Measurements from ENCODE around the gene AMY1B.
"Not testable (repeated sequence)": the region's sequence is repeated elsewhere in the genome, so short reads cannot be mapped to it uniquely, and the experiment has no call there.

AMY1B gene

GRCh38 chr1:103696110-103696509, at the start of gene AMY1B:
AMY1B (minus strand) TSS chr1:103696210; CDS start chr1:103695639, 571 bp downstream.
- DNase-seq: not testable (repeated sequence)

- DNase-seq: not testable (repeated sequence)
Measured at GRCh38 chr1:103745040-103745439, 49.0 kb upstream of the AMY1B start.

GRCh38 chr1:103744449-103744848, 48.4 kb upstream of the AMY1B start:
- not testable (repeated sequence) for DNase-seq

GRCh38 chr1:103738031-103738430, 42.0 kb upstream of the AMY1B start:
- not testable (repeated sequence) for DNase-seq

- DNase-seq: not testable (repeated sequence)
Measured at GRCh38 chr1:103735334-103735733, 39.3 kb upstream of the AMY1B start.

GRCh38 chr1:103721473-103721872, 25.5 kb upstream of the AMY1B start:
- not testable (repeated sequence) for DNase-seq

GRCh38 chr1:103717404-103717803, 21.4 kb upstream of the AMY1B start:
- peak; percentile 41 for DNase-seq

GRCh38 chr1:103710381-103710780, 14.4 kb upstream of the AMY1B start:
- not testable (repeated sequence) for DNase-seq

- not testable (repeated sequence) for DNase-seq
Measured at GRCh38 chr1:103707670-103708069, 11.7 kb upstream of the AMY1B start.

GRCh38 chr1:103701256-103701655, 5.2 kb upstream of the AMY1B start:
- DNase-seq: not testable (repeated sequence)

GRCh38 chr1:103700669-103701068, 4.7 kb upstream of the AMY1B start:
- not testable (repeated sequence) for DNase-seq

GRCh38 chr1:103697430-103697829, 1.4 kb upstream of the AMY1B start:
- not testable (repeated sequence) for DNase-seq

GRCh38 chr1:103676335-103676734, 19.7 kb downstream of the AMY1B start:
- DNase-seq: not testable (repeated sequence)

- not testable (repeated sequence) for DNase-seq
Measured at GRCh38 chr1:103655460-103655859, 40.5 kb downstream of the AMY1B start, which contains the start of gene AMY1A. AMY1A (plus strand) TSS chr1:103655760; CDS start chr1:103656331, 571 bp downstream.

- DNase-seq: not testable (repeated sequence)
Measured at GRCh38 chr1:103654133-103654532, 41.9 kb downstream of the AMY1B start.

GRCh38 chr1:103650889-103651288, 45.1 kb downstream of the AMY1B start:
- not testable (repeated sequence) for DNase-seq

- DNase-seq: not testable (repeated sequence)
Measured at GRCh38 chr1:103650305-103650704, 45.7 kb downstream of the AMY1B start.

- not testable (repeated sequence) for DNase-seq
Measured at GRCh38 chr1:103643908-103644307, 52.1 kb downstream of the AMY1B start.

GRCh38 chr1:103641194-103641593, 54.8 kb downstream of the AMY1B start:
- DNase-seq: not testable (repeated sequence)
